SU-DHL-6 (cell line): ENCODE measurements around the gene C19orf67.

Source experiments
- H2AFZ ChIP-seq: fragments of 200-600 bp; sonication (generic); 2 replicates; pipeline ENCODE4 v1.6.1; 2014; ENCODE audit warnings: low read depth, mild to moderate bottlenecking, moderate library complexity, mixed read lengths, antibody characterized with exemption, low read length; ENCODE audit not compliant: severe bottlenecking
- H3F3A ChIP-seq: fragments of 200-600 bp; shearing (Covaris generic); 2 replicates; pipeline ENCODE4 v1.6.0; 2016; ENCODE audit warnings: antibody characterized with exemption, mild to moderate bottlenecking; ENCODE audit not compliant: insufficient read depth
- H3K27ac ChIP-seq: fragments of 200-600 bp; sonication (generic); 2 replicates; pipeline ENCODE4 v1.5.1; 2016; ENCODE audit warnings: low read depth, mild to moderate bottlenecking, low read length, moderate library complexity, mixed read lengths
- H3K27me3 ChIP-seq: fragments of 200-600 bp; sonication (generic), shearing (Covaris generic); 2 replicates; pipeline ENCODE4 v1.6.0; 2014; ENCODE audit warnings: mild to moderate bottlenecking, low read length
- H3K36me3 ChIP-seq: fragments of 200-600 bp; sonication (generic); 2 replicates; pipeline ENCODE4 v1.6.1; 2014; ENCODE audit warnings: mild to moderate bottlenecking, low read length, mixed read lengths
- H3K4me2 ChIP-seq: fragments of 300-600, 200-600 bp; shearing (Covaris generic), sonication (generic); 2 replicates; pipeline ENCODE4 v1.6.0; 2014; ENCODE audit warnings: low read length, low read depth, mild to moderate bottlenecking; ENCODE audit not compliant: poor library complexity, severe bottlenecking
- H3K4me3 ChIP-seq: fragments of 200-600 bp; sonication (generic); 2 replicates; pipeline ENCODE4 v1.5.1; 2014; ENCODE audit warnings: antibody characterized with exemption, low read length, mild to moderate bottlenecking, mixed read lengths; ENCODE audit not compliant: insufficient read depth, poor library complexity, severe bottlenecking
- H3K79me2 ChIP-seq: fragments of 200-600 bp; sonication (generic); 2 replicates; pipeline ENCODE4 v1.6.1; 2014; ENCODE audit warnings: mild to moderate bottlenecking, low read length, moderate library complexity; ENCODE audit not compliant: insufficient read depth
- H3K9ac ChIP-seq: fragments of 200-600 bp; sonication (generic); 2 replicates; pipeline ENCODE4 v1.7.0; 2014; ENCODE audit warnings: mild to moderate bottlenecking, low read length
- H3K9me2 ChIP-seq: fragments of 200-600 bp; sonication (generic); replicated peaks from 2 replicates; pipeline ENCODE4 v1.6.1; 2014; ENCODE audit warnings: low read length; ENCODE audit not compliant: insufficient read depth
- H3K9me3 ChIP-seq: fragments of 200-600 bp; sonication (generic); 2 replicates; pipeline ENCODE4 v1.6.1; 2014; ENCODE audit warnings: low read length, mixed read lengths; ENCODE audit not compliant: insufficient read depth
- H4K20me1 ChIP-seq: fragments of 200-600 bp; sonication (generic); 2 replicates; pipeline ENCODE4 v1.6.1; 2014; ENCODE audit warnings: low read depth, mild to moderate bottlenecking, antibody characterized with exemption, low read length, moderate library complexity, mixed read lengths
- CTCF ChIP-seq: fragments of 200-600 bp; sonication (generic); IDR thresholded peaks from one replicate; pipeline ENCODE4 v1.5.1; 2017; ENCODE audit warnings: antibody characterized with exemption, mild to moderate bottlenecking, low read length, moderate library complexity; ENCODE audit not compliant: insufficient read depth, poor library complexity, severe bottlenecking
- EZH2phosphoT487 ChIP-seq: fragments of 200-600 bp; sonication (generic), shearing (Covaris generic); conservative IDR thresholded peaks from 2 replicates; pipeline ENCODE4 v1.6.1; 2018; ENCODE audit warnings: mild to moderate bottlenecking, antibody characterized with exemption, low read length, moderate library complexity, mixed read lengths

The C19orf67 gene

GRCh38 chr19:14115756-14116155, 30.2 kb upstream of the C19orf67 start:
- Histone ChIP-seq H3K27me3 (no peaks in the 10 kb centered on the region), H3K9ac (peak overlapping the region; percentile 83; the same call in 1 of the 2 replicates)

GRCh38 chr19:14114854-14115253, 29.3 kb upstream of the C19orf67 start:
- H3K79me2 ChIP-seq, result peaks cover 34% of the 10 kb centered on the region
- no peak overlapping the region for H2AFZ ChIP-seq
- no peak overlapping the region for H3K27ac ChIP-seq
- H3K4me2 ChIP-seq, result peak overlapping the region; percentile 5
- no peaks in the 10 kb centered on the region for H3K36me3 ChIP-seq
- H3K9ac ChIP-seq, result no peak overlapping the region
- H3F3A ChIP-seq, result peaks cover 15% of the 10 kb centered on the region
- H3K27me3 ChIP-seq, result no peaks in the 10 kb centered on the region
- TF ChIP-seq CTCF (peak; percentile 34), EZH2phosphoT487 (no peak)
- H4K20me1 ChIP-seq, result 0 out of 2 replicates have a peak, but pooled peaks cover 3% of the 10 kb centered on the region
- H3K4me3 ChIP-seq, result no peak overlapping the region
- H3K9me2 ChIP-seq, result no peaks in the 10 kb centered on the region
- no peaks in the 10 kb centered on the region for H3K9me3 ChIP-seq

More at GRCh38 chr19:14115756-14116155, 30.2 kb upstream of the C19orf67 start:
- TF ChIP-seq EZH2phosphoT487 (no peak), CTCF (no peak)
- no peaks in the 10 kb centered on the region for H3K36me3 ChIP-seq
- H4K20me1 ChIP-seq, result 0 out of 2 replicates have a peak, but pooled peaks cover 3% of the 10 kb centered on the region
- H3K27ac ChIP-seq, result no peak overlapping the region
- H2AFZ ChIP-seq, result no peak overlapping the region
- no peaks in the 10 kb centered on the region for H3K9me2 ChIP-seq
- H3K4me2 ChIP-seq, result peak overlapping the region; percentile 87
- peaks cover 32% of the 10 kb centered on the region for H3K79me2 ChIP-seq
- H3K4me3 ChIP-seq, result peak overlapping the region; percentile 97
- H3K9me3 ChIP-seq, result no peaks in the 10 kb centered on the region
- H3F3A ChIP-seq, result peaks cover 20% of the 10 kb centered on the region

- H3K27ac ChIP-seq, result no peak overlapping the region
- H4K20me1 ChIP-seq, result 0 out of 2 replicates have a peak, but pooled peaks cover 3% of the 10 kb centered on the region
- H3F3A ChIP-seq, result peaks cover 11% of the 10 kb centered on the region
- H3K27me3 ChIP-seq, result no peaks in the 10 kb centered on the region
- no peak overlapping the region for H2AFZ ChIP-seq
- no peaks in the 10 kb centered on the region for H3K36me3 ChIP-seq
- H3K79me2 ChIP-seq, result peaks cover 34% of the 10 kb centered on the region
- no peaks in the 10 kb centered on the region for H3K9me2 ChIP-seq
- H3K4me2 ChIP-seq, result no peak overlapping the region
- no peaks in the 10 kb centered on the region for H3K9me3 ChIP-seq
- H3K4me3 ChIP-seq, result no peak overlapping the region
- H3K9ac ChIP-seq, result no peak overlapping the region
- TF ChIP-seq EZH2phosphoT487 (no peak), CTCF (no peak)
Observed at GRCh38 chr19:14114439-14114838, 28.9 kb upstream of the C19orf67 start.
